Progenitor cell of endocrine pancreas (in vitro differentiated cells): ENCODE data around the gene TEAD1. TPM values are rescaled to one million over a fixed set of nuclear protein-coding genes. Genes with fewer than 3 reads are reported as not detected.

Source experiments
- DNase-seq: peaks from one replicate; pipeline ENCODE4 v3.0.0; 2021; ENCODE audit warnings: low spot score; ENCODE audit not compliant: unreplicated experiment
- H3K27ac Mint-ChIP-seq: 2 replicates; pipeline ENCODE4 v1.8.0; 2021; ENCODE audit warnings: mild to moderate bottlenecking, moderate library complexity, mixed read lengths
- H3K27me3 Mint-ChIP-seq: 2 replicates; pipeline ENCODE4 v1.8.0; 2021; ENCODE audit warnings: mixed read lengths
- H3K36me3 Mint-ChIP-seq: 2 replicates; pipeline ENCODE4 v1.8.0; 2022; ENCODE audit warnings: mixed read lengths; ENCODE audit not compliant: insufficient read depth
- H3K4me1 Mint-ChIP-seq: 2 replicates; pipeline ENCODE4 v1.8.0; 2021; ENCODE audit warnings: low read depth, mixed read lengths
- H3K4me3 Mint-ChIP-seq: 2 replicates; pipeline ENCODE4 v1.8.0; 2021; ENCODE audit warnings: low read depth, mild to moderate bottlenecking, moderate library complexity, mixed read lengths
- H3K9me3 Mint-ChIP-seq: 2 replicates; pipeline ENCODE4 v1.8.0; 2021; ENCODE audit warnings: low read depth, mixed read lengths
- CTCF ChIP-seq: fragments of 200-600 bp; sonication (generic); IDR thresholded peaks from one replicate; pipeline ENCODE4 v1.5.0; 2021; ENCODE audit warnings: antibody characterized with exemption, mild to moderate bottlenecking; ENCODE audit not compliant: unreplicated experiment
- total RNA-seq: library from RNA; stranded (reverse); gene quantifications from 2 replicates; pipeline ENCODE4 v1.2.1, GENCODE V29; 2021

The TEAD1 gene
- total RNA-seq, 1 donor from 2014 or later: 92.4 TPM

- Mint-ChIP-seq H3K9me3 (peaks cover 3% of the 10 kb centered on the region), H3K4me1 (no peaks in the 10 kb centered on the region), H3K27me3 (no peaks in the 10 kb centered on the region), H3K4me3 (no peak overlapping the region), H3K27ac (no peak overlapping the region), H3K36me3 (no peaks in the 10 kb centered on the region)
- no peak for DNase-seq
- TF ChIP-seq CTCF: no peak
Measured at GRCh38 chr11:12629601-12630313, 44.5 kb upstream of the TEAD1 start.

- no peak for TF ChIP-seq CTCF
- Mint-ChIP-seq H3K4me1 (no peaks in the 10 kb centered on the region), H3K36me3 (no peaks in the 10 kb centered on the region), H3K9me3 (peaks cover 3% of the 10 kb centered on the region), H3K4me3 (no peak overlapping the region), H3K27me3 (no peaks in the 10 kb centered on the region), H3K27ac (no peak overlapping the region)
- no peak for DNase-seq
Measured at GRCh38 chr11:12631651-12632050, 42.6 kb upstream of the TEAD1 start.

GRCh38 chr11:12634329-12634728, 39.9 kb upstream of the TEAD1 start:
- TF ChIP-seq CTCF: no peak
- no peaks in the 10 kb centered on the region for H3K4me1 Mint-ChIP-seq
- H3K9me3 Mint-ChIP-seq: peaks cover 3% of the 10 kb centered on the region
- H3K36me3 Mint-ChIP-seq: no peaks in the 10 kb centered on the region
- H3K4me3 Mint-ChIP-seq: no peak overlapping the region
- H3K27ac Mint-ChIP-seq: no peak overlapping the region
- no peaks in the 10 kb centered on the region for H3K27me3 Mint-ChIP-seq
- DNase-seq: no peak

GRCh38 chr11:12636871-12637410, 37.3 kb upstream of the TEAD1 start:
- no peak overlapping the region for H3K27ac Mint-ChIP-seq
- no peaks in the 10 kb centered on the region for H3K27me3 Mint-ChIP-seq
- no peak overlapping the region for H3K4me3 Mint-ChIP-seq
- no peaks in the 10 kb centered on the region for H3K9me3 Mint-ChIP-seq
- no peak for TF ChIP-seq CTCF
- H3K4me1 Mint-ChIP-seq: peaks cover 3% of the 10 kb centered on the region
- DNase-seq: no peak
- no peaks in the 10 kb centered on the region for H3K36me3 Mint-ChIP-seq

- Mint-ChIP-seq H3K36me3 (no peaks in the 10 kb centered on the region), H3K9me3 (no peaks in the 10 kb centered on the region)
Measured at GRCh38 chr11:12639388-12639787, 34.8 kb upstream of the TEAD1 start.

More at GRCh38 chr11:12639388-12639787, 34.8 kb upstream of the TEAD1 start:
- Mint-ChIP-seq H3K27me3 (no peaks in the 10 kb centered on the region), H3K27ac (no peak overlapping the region), H3K4me1 (peaks cover 3% of the 10 kb centered on the region), H3K4me3 (no peak overlapping the region)
- DNase-seq: no peak
- no peak for TF ChIP-seq CTCF
